H1 (cell line): ENCODE data around the gene SCG2. TPM values are rescaled to one million over a fixed set of nuclear protein-coding genes. Genes with fewer than 3 reads are reported as not detected.
A peak's percentile ranks its signal among the peaks of the same experiment; 100 is the strongest.

Source experiments
- BACH1 ChIP-seq: IDR thresholded peaks from 2 replicates; pipeline ENCODE4 v1.6.1; 2012; ENCODE audit warnings: low read length, improper control_type of control experiment
- CREB1 ChIP-seq: IDR thresholded peaks from 2 replicates; pipeline ENCODE4 v1.6.1; 2012; ENCODE audit warnings: inconsistent platforms
- KDM4A ChIP-seq: IDR thresholded peaks from one replicate; pipeline ENCODE4 v1.7.1; 2012; ENCODE audit warnings: low read depth, mild to moderate bottlenecking, moderate library complexity, low read length, inconsistent platforms; ENCODE audit not compliant: severe bottlenecking
- MAFK ChIP-seq: IDR thresholded peaks from 2 replicates; pipeline ENCODE4 v1.6.1; 2012; ENCODE audit warnings: low read depth, mild to moderate bottlenecking, improper control_type of control experiment, low read length
- RXRA ChIP-seq: IDR thresholded peaks from 2 replicates; pipeline ENCODE4 v1.6.1; 2011; ENCODE audit warnings: low read depth, mild to moderate bottlenecking, low read length, moderate library complexity; ENCODE audit not compliant: insufficient read depth
- SP1 ChIP-seq: IDR thresholded peaks from 2 replicates; pipeline ENCODE4 v1.6.1; 2011; ENCODE audit warnings: low read depth, low read length
- SRF ChIP-seq: IDR thresholded peaks from 2 replicates; pipeline ENCODE4 v1.6.1; 2011; ENCODE audit warnings: mild to moderate bottlenecking, low read depth, low read length, moderate library complexity
- polyA plus RNA-seq, 7 experiments: library from polyadenylated mRNA; depleted of rRNA in 3 of 7; stranded (reverse) in 5 of 7; unstranded in 2 of 7; fragments of >200 nt in 5 of 7; fragments of 200-250 nt in 2 of 7; gene quantifications; 1 replicate in 5 of 7; 2 replicates in 1 of 7; 4 replicates in 1 of 7; pipeline versions ENCODE4 v1.2.1 to v1.2.3, GENCODE V29; 2011 to 2013; ENCODE audit warnings: missing spikeins in 2 of 7, mixed read lengths in 2 of 7
- total RNA-seq: library from RNA; stranded (reverse); fragmentation: NEBNext Ultra II Directional; extraction: Animal tissue kit (Norgen Biotek cat#: 25700); gene quantifications from 2 replicates; pipeline ENCODE4 v1.2.1, GENCODE V29; 2021
- TF ChIP-seq, protein P1 (sequence below): fragments of 300-600 bp; sonication (generic); IDR thresholded peaks from 2 replicates; pipeline ENCODE4 v1.7.1; 2012; ENCODE audit warnings: low read length, moderate library complexity, mild to moderate bottlenecking, inconsistent platforms; ENCODE audit not compliant: insufficient replicate concordance
- TF ChIP-seq, protein P2 (sequence below): IDR thresholded peaks from 2 replicates; pipeline ENCODE4 v1.6.1; 2012; ENCODE audit warnings: inconsistent platforms

SCG2 gene
- total and polyA plus RNA-seq, 2 of the 8 experiments (the other 6 are each of a cell fraction or from before 2014, with no cell fraction given): 0.54 to 1.0 TPM

DNA sequence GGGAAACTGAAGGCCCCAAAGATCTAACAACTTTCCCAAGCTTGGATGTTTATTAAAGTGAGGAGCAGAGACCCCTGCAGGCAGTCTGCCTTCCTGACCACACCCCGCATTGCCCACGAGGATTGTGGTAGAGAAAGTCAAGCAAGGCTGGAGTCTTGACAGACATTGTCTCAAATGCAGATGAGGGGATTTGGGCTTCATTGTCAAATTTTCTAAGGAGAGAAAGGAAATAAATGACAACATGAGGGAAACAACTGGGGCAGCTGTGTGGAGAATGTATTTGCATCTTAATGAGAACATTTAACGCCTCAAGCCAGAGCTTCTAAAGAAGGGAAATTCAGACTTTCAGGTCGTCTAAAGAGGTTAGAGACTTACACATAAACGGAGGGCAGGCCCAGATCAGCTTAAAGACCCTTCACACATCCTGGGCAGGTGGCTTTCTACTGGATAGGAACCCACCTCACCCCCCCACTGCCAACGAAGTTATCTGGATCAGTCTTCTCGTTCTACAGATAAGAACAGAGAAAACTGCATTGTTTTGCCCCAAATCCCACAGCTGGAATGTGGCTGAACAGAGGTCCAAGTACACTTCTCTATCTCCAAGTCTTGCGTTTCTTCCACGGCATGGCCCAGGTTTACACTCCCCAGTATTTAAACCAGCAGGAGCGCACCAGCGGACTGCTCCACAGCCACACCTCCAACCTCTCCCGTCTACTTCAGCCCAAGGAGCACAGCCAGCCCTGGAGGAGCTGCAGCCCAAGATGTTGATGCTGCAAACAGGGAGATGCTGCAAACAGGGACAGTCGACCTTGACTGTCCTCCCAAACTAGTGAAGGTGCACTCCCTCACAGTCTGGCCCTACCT, 16.2 kb upstream of the SCG2 start (continued):
- TF ChIP-seq, protein P1, sequence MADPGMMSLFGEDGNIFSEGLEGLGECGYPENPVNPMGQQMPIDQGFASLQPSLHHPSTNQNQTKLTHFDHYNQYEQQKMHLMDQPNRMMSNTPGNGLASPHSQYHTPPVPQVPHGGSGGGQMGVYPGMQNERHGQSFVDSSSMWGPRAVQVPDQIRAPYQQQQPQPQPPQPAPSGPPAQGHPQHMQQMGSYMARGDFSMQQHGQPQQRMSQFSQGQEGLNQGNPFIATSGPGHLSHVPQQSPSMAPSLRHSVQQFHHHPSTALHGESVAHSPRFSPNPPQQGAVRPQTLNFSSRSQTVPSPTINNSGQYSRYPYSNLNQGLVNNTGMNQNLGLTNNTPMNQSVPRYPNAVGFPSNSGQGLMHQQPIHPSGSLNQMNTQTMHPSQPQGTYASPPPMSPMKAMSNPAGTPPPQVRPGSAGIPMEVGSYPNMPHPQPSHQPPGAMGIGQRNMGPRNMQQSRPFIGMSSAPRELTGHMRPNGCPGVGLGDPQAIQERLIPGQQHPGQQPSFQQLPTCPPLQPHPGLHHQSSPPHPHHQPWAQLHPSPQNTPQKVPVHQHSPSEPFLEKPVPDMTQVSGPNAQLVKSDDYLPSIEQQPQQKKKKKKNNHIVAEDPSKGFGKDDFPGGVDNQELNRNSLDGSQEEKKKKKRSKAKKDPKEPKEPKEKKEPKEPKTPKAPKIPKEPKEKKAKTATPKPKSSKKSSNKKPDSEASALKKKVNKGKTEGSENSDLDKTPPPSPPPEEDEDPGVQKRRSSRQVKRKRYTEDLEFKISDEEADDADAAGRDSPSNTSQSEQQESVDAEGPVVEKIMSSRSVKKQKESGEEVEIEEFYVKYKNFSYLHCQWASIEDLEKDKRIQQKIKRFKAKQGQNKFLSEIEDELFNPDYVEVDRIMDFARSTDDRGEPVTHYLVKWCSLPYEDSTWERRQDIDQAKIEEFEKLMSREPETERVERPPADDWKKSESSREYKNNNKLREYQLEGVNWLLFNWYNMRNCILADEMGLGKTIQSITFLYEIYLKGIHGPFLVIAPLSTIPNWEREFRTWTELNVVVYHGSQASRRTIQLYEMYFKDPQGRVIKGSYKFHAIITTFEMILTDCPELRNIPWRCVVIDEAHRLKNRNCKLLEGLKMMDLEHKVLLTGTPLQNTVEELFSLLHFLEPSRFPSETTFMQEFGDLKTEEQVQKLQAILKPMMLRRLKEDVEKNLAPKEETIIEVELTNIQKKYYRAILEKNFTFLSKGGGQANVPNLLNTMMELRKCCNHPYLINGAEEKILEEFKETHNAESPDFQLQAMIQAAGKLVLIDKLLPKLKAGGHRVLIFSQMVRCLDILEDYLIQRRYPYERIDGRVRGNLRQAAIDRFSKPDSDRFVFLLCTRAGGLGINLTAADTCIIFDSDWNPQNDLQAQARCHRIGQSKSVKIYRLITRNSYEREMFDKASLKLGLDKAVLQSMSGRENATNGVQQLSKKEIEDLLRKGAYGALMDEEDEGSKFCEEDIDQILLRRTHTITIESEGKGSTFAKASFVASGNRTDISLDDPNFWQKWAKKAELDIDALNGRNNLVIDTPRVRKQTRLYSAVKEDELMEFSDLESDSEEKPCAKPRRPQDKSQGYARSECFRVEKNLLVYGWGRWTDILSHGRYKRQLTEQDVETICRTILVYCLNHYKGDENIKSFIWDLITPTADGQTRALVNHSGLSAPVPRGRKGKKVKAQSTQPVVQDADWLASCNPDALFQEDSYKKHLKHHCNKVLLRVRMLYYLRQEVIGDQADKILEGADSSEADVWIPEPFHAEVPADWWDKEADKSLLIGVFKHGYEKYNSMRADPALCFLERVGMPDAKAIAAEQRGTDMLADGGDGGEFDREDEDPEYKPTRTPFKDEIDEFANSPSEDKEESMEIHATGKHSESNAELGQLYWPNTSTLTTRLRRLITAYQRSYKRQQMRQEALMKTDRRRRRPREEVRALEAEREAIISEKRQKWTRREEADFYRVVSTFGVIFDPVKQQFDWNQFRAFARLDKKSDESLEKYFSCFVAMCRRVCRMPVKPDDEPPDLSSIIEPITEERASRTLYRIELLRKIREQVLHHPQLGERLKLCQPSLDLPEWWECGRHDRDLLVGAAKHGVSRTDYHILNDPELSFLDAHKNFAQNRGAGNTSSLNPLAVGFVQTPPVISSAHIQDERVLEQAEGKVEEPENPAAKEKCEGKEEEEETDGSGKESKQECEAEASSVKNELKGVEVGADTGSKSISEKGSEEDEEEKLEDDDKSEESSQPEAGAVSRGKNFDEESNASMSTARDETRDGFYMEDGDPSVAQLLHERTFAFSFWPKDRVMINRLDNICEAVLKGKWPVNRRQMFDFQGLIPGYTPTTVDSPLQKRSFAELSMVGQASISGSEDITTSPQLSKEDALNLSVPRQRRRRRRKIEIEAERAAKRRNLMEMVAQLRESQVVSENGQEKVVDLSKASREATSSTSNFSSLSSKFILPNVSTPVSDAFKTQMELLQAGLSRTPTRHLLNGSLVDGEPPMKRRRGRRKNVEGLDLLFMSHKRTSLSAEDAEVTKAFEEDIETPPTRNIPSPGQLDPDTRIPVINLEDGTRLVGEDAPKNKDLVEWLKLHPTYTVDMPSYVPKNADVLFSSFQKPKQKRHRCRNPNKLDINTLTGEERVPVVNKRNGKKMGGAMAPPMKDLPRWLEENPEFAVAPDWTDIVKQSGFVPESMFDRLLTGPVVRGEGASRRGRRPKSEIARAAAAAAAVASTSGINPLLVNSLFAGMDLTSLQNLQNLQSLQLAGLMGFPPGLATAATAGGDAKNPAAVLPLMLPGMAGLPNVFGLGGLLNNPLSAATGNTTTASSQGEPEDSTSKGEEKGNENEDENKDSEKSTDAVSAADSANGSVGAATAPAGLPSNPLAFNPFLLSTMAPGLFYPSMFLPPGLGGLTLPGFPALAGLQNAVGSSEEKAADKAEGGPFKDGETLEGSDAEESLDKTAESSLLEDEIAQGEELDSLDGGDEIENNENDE: peak; percentile 92
- TF ChIP-seq, protein P2, sequence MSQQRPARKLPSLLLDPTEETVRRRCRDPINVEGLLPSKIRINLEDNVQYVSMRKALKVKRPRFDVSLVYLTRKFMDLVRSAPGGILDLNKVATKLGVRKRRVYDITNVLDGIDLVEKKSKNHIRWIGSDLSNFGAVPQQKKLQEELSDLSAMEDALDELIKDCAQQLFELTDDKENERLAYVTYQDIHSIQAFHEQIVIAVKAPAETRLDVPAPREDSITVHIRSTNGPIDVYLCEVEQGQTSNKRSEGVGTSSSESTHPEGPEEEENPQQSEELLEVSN: 0 out of 2 replicates have a peak, but pooled peaks have one; percentile 32
- TF ChIP-seq MAFK (peak; percentile 7; the same call in 1 of the 2 replicates), CREB1 (no peak), BACH1 (peak; percentile 55; the same call in 1 of the 2 replicates), SP1 (peak; percentile 91), KDM4A (no peak), RXRA (0 out of 2 replicates have a peak, but pooled peaks have one; percentile 58), SRF (0 out of 2 replicates have a peak, but pooled peaks have one; percentile 21)
